SK-N-MC (cell line): ENCODE measurements around the gene SLC25A38.

ENCODE experiments used
- EZH2 ChIP-seq: fragments of 200-600 bp; sonication (generic); IDR thresholded peaks from one replicate; pipeline ENCODE4 v1.6.1; 2017; ENCODE audit warnings: antibody characterized with exemption
- FOXP2 ChIP-seq: optimal IDR thresholded peaks from 2 replicates; pipeline ENCODE3; 2011; ENCODE audit warnings: mild to moderate bottlenecking, moderate library complexity; ENCODE audit not compliant: insufficient read depth; ENCODE audit errors: extremely low read length, control extremely low read depth
- POLR2AphosphoS5 ChIP-seq: IDR thresholded peaks from 2 replicates; pipeline ENCODE4 v1.6.1; 2012; ENCODE audit warnings: mild to moderate bottlenecking, low read depth, low read length, borderline replicate concordance

- TF ChIP-seq POLR2AphosphoS5 (no peak), EZH2 (no peak), FOXP2 (no peak)
Measured at GRCh38 chr3:39362192-39362591, 21.0 kb upstream of the SLC25A38 start.
